Stomach (tissue), 4 donors: Measurements from ENCODE around the gene AMIGO3.
"Not testable (repeated sequence)": the region's sequence is repeated elsewhere in the genome, so short reads cannot be mapped to it uniquely, and the experiment has no call there.

Source experiments
- EP300 ChIP-seq: sonication (generic); formaldehyde crosslinking; IDR thresholded peaks from one replicate; pipeline ENCODE4 v1.6.1; 2017; ENCODE audit warnings: antibody characterized with exemption
- POLR2A ChIP-seq, 4 donors: fragments of 450-650 bp; IDR thresholded peaks; one replicate each; pipeline ENCODE4 v1.6.1; 2016; ENCODE audit warnings: antibody characterized with exemption in 4 of 4, control low read depth in 2 of 4, mild to moderate bottlenecking in 1 of 4, moderate library complexity in 1 of 4
- POLR2AphosphoS5 ChIP-seq, 3 donors: sonication (generic); formaldehyde crosslinking; IDR thresholded peaks; one replicate each; pipeline ENCODE4 v1.6.1; 2016; ENCODE audit warnings: antibody characterized with exemption in 3 of 3
- TF ChIP-seq, protein P1 (sequence below), 7 experiments: fragments of 450-650 bp in 4 of 7; fragments of 200-600 bp in 3 of 7; sonication (generic) in 3 of 7; IDR thresholded peaks; one replicate each; pipeline ENCODE4 v1.5.1; 2016 to 2019; ENCODE audit warnings: antibody characterized with exemption in 7 of 7, control low read depth in 2 of 7, mild to moderate bottlenecking in 1 of 7

GRCh38 chr3:49686346-49686745 is 33.1 kb downstream of the AMIGO3 start:
- TF ChIP-seq, protein P1, sequence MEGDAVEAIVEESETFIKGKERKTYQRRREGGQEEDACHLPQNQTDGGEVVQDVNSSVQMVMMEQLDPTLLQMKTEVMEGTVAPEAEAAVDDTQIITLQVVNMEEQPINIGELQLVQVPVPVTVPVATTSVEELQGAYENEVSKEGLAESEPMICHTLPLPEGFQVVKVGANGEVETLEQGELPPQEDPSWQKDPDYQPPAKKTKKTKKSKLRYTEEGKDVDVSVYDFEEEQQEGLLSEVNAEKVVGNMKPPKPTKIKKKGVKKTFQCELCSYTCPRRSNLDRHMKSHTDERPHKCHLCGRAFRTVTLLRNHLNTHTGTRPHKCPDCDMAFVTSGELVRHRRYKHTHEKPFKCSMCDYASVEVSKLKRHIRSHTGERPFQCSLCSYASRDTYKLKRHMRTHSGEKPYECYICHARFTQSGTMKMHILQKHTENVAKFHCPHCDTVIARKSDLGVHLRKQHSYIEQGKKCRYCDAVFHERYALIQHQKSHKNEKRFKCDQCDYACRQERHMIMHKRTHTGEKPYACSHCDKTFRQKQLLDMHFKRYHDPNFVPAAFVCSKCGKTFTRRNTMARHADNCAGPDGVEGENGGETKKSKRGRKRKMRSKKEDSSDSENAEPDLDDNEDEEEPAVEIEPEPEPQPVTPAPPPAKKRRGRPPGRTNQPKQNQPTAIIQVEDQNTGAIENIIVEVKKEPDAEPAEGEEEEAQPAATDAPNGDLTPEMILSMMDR (IDR thresholded peaks at IDR 0.05) = not testable (repeated sequence)
- TF ChIP-seq POLR2A (IDR thresholded peaks at IDR 0.05); EP300; POLR2AphosphoS5 (IDR thresholded peaks at IDR 0.05): not testable (repeated sequence)
